ENCODE data around the gene COL23A1. TPM values are rescaled to one million over a fixed set of nuclear protein-coding genes. Genes with fewer than 3 reads are reported as not detected.
A peak's percentile ranks its signal among the peaks of the same experiment; 100 is the strongest.
"Not testable (repeated sequence)": the region's sequence is repeated elsewhere in the genome, so short reads cannot be mapped to it uniquely, and the experiment has no call there.

COL23A1 gene
- total RNA-seq, 2 donors from 2014 or later, result 5.5 to 6.0 TPM

DNA sequence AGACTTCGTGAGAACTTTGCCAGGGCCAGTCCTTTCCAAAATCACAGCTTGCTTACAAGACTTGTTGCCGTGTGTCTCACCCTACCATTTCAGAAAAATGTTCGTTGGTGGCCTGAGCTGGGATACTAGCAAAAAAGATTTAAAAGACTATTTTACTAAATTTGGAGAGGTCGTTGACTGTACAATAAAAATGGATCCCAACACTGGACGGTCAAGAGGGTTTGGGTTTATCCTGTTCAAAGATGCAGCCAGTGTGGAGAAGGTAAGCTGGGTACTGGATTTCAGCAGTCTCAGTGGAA lies 384.5 kb downstream of the COL23A1 start:
- DNase-seq, result no peak
- intact Hi-C loops (cut with DNase I), result no loop called here
- no peak for ATAC-seq

DNA sequence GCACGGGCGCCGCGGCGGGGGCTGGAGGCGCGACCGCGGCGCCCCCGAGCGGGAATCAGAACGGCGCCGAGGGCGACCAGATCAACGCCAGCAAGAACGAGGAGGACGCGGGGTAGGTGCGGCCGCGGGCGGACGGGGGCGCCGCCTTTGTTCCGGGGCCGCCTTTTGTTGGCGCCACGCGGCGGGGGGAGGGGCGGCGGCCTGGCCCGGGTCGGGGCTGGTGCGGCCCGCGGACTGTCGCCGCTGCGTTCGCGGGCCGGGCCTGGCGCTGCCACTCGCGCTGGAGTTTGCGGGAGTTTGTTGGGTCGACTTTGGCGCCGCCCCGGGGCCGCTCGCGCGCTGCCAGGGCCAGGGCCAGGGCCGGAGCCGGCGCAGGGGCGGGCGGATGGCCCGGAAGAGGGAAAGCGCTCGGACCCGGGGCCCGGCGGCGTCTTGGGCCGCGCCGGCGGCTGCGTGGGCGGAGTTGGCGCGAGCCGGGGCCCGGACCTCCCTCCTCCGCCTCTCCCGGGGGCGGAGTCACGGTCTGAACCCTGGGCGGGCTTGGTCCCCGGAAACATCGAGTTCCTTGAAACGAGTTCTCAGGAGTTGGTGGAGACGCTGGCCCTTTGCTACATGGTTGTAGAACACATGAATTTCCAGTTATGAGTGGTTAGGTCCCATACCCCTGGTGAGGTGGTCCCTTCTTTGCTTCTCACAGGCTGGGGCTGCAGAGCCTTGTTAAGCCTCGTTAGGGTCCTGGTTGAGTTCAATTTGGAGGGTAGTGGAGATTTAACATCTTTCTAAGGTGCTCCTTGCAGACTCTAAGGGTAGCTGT lies 385.1 kb downstream of the COL23A1 start:
- ATAC-seq (peak; percentile 68 to 78), DNase-seq (peak; percentile 84)
- intact Hi-C loops (cut with DNase I), result no loop called here

- intact Hi-C loops (cut with DNase I), result no loop called here
- peak; percentile 91 to 95 for ATAC-seq
- DNase-seq, result peak; percentile 96
Observed at GRCh38 chr5:178204182-178204934, 385.8 kb downstream of the COL23A1 start, which contains the start of gene HNRNPAB. Gene HNRNPAB, plus strand, starts transcription at chr5:178204533. Its CDS starts 305 bp downstream, at chr5:178204838.

DNA sequence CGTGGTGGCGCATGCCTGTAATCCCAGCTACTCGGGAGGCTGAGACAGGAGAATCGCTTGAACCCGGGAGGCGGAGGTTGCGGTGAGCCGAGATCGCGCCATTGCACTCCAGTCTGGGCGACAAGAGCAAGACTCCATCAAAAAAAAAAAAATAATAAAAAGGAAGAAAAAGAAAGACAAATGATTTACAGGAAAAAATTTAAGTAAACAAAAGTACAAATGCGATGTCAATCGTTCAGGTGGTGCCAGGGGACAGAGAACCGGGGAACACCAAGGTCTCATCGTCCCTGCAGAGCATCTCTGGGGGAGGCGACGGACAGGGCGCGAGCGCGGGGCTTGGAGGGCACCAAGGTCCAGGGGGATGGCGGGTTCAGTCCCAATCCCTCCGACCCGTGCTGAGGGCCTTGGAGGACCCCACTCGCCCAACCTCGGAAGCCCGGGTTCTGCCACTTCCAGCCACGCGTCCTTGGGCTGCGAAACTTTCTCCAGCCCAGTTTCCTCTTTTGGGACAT lies 386.5 kb downstream of the COL23A1 start:
- ATAC-seq, result peak in 1 of 2 donors; percentile 5
- intact Hi-C loops (cut with DNase I), result no loop called here

DNA sequence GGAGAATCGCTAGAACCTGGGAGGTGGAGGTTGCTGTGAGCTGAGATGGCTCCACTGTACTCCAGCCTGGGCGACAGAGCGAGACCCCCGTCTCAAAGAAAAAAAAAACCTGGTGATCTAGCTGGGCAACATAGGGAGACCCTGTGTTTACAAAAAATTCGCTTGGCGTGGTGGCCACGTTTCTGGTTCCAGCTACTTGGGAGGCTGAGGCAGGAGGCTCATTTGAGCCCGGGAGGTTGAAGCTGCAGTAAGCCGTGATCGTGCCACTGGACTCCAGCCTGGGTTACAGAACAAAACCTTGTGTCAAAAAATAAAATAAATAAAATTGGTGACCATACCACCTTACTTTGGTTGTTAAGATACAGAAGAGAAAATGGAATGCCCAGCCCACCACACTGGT lies 387.7 kb downstream of the COL23A1 start:
- DNase-seq (no peak), ATAC-seq (no peak)
- intact Hi-C loops (cut with DNase I), result no loop called here

More for the DNA sequence above, 386.5 kb downstream of the COL23A1 start:
- DNase-seq, result no peak

- intact Hi-C loops (cut with DNase I), result no loop called here
- DNase-seq (no peak), ATAC-seq (no peak)
Observed at GRCh38 chr5:178201927-178202235, 388.3 kb downstream of the COL23A1 start.

- DNase-seq (no peak), ATAC-seq (no peak)
- intact Hi-C loops (cut with DNase I), result no loop called here
Observed at GRCh38 chr5:178201221-178201926, 388.8 kb downstream of the COL23A1 start.

- ATAC-seq (no peak), DNase-seq (no peak)
- intact Hi-C loops (cut with DNase I), result no loop called here
Observed at GRCh38 chr5:178199581-178200434, 390.4 kb downstream of the COL23A1 start.

DNA sequence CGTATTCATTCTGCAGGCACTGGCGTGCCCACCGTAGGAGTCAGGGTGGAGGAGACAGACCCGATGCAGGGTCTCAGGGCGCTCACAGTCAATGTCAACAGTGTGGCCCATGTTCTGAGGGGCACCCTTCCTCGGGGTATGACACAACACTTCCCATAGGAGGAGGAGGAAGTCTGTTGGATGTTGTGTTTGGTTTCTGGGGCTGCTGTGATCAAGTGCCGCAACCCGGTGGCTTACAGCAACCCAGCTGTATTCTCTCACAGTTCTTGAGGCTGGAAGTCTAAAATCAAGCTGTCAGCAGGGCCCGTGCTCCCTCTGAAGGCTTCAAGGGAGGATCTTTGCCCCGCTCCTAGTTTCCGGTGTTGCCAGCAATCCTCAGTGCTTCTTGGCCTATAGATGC lies 391.5 kb downstream of the COL23A1 start:
- intact Hi-C loops (cut with DNase I), result no loop called here
- ATAC-seq (no peak), DNase-seq (no peak)

GRCh38 chr5:178198151-178198550 lies 392.0 kb downstream of the COL23A1 start:
- intact Hi-C loops (cut with DNase I); DNase-seq; ATAC-seq: not testable (repeated sequence)

GRCh38 chr5:178196986-178197385 lies 393.2 kb downstream of the COL23A1 start:
- DNase-seq (no peak), ATAC-seq (no peak)
- intact Hi-C loops (cut with DNase I), result no loop called here

DNA sequence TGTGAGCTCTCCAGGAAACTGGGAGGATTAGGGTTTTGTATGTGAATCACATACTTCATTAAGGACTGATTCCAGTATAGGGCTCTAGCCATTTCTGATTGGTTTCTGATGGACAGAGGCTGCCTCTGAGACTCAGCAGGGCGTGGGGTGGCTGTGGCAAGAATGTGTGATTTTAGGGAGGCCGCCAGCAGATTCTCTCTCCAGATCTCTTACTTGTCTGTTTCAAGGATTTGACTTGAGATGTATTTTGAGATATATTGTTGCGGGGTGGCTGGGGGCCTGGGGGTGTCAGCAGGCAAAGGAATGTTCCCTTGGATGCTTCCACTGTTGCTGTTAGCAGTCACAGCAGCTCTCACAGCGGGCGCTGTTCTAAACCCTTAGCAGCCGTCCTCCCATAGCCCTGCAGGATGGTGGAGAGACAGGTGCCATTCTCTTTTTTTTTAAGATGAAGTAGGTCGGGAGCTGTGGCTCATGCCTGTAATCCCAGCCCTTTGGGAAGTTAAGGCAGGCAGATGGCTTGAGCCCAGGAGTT lies 393.8 kb downstream of the COL23A1 start:
- no peak for DNase-seq
- intact Hi-C loops (cut with DNase I), result no loop called here
- ATAC-seq, result no peak

GRCh38 chr5:178194026-178194425 lies 396.2 kb downstream of the COL23A1 start:
- intact Hi-C loops (cut with DNase I), result no loop called here
- ATAC-seq (no peak), DNase-seq (no peak)

DNA sequence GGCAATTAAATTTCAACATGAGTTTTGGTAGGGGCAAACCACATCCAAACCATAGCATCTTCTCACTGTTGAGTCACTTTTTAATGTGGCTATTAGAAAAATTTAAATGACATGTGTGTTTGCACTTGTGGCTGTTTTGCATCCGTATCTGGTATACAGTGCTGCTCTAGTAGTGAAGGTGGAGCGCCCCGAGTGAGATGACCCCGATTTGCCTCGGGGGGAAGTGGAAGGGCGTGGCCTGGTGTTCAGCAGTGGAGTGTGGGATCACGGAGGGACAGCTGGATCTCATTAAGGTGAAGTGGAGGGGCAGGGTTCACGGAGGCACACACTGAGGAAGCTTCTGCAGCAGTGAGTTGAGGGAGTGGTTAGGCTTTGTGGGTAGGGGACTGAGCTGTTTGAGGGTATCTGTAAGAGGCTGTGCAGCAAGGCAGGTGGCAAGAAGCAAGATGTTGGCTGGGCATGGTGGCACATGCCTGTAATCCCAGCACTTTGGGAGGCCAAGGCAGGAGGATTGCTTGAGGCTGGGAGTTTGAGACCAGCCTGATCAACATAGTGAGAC lies 396.9 kb downstream of the COL23A1 start:
- ATAC-seq (no peak), DNase-seq (no peak)
- intact Hi-C loops (cut with DNase I), result no loop called here

DNA sequence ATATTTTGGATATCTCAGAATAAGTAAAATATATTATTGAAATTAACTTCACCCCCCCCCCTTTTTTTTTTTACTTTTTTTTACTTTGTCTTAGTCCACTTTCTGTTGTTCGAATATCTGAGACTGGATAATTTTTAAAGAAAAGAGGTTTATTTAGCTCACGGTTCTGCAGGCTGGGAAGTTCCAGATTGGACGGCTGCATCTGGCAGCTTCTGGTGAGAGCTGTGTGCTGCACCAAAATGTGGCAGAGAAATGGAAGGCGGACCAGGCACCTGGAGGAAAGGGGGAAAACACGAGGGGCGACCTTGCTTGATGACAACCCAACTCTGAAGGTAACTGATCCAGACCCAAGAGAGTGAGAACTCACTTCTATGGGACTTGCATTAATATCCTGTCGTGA lies 397.4 kb downstream of the COL23A1 start:
- DNase-seq (no peak), ATAC-seq (no peak)
- intact Hi-C loops (cut with DNase I), result no loop called here

GRCh38 chr5:178192244-178192643 lies 397.9 kb downstream of the COL23A1 start:
- DNase-seq, result no peak
- no peak for ATAC-seq
- intact Hi-C loops (cut with DNase I), result no loop called here

- no peak for ATAC-seq
- DNase-seq, result no peak
- intact Hi-C loops (cut with DNase I), result no loop called here
Observed at GRCh38 chr5:178191661-178192060, 398.5 kb downstream of the COL23A1 start.

GRCh38 chr5:178189433-178189832 lies 400.8 kb downstream of the COL23A1 start:
- no peak for DNase-seq
- intact Hi-C loops (cut with DNase I), result no loop called here

More at GRCh38 chr5:178189433-178189832, 400.8 kb downstream of the COL23A1 start:
- ATAC-seq, result no peak
